Bone marrow (tissue), 2 donors: ENCODE data around the gene SNX9.
"Not testable (repeated sequence)": the region's sequence is repeated elsewhere in the genome, so short reads cannot be mapped to it uniquely, and the experiment has no call there.

ENCODE experiments used
- DNase-seq, 2 donors: peaks; one replicate each; lab custom pipeline; 2025; lab: John Stamatoyannopoulos, UW

Gene SNX9

GRCh38 chr6:157831424-157832249 lies 8.6 kb downstream of the SNX9 start:
- DNase-seq, result no peak

GRCh38 chr6:157832250-157832967 lies 9.4 kb downstream of the SNX9 start:
- no peak for DNase-seq

GRCh38 chr6:157834549-157834948 lies 11.5 kb downstream of the SNX9 start:
- no peak for DNase-seq

GRCh38 chr6:157838718-157839430 lies 15.8 kb downstream of the SNX9 start:
- DNase-seq, result no peak

GRCh38 chr6:157839606-157840005 lies 16.6 kb downstream of the SNX9 start:
- DNase-seq, result no peak

GRCh38 chr6:157840261-157840660 lies 17.2 kb downstream of the SNX9 start:
- no peak for DNase-seq

- DNase-seq, result no peak
These were observed 17.7 kb downstream of the SNX9 start for GRCh38 chr6:157840776-157841175.

GRCh38 chr6:157841211-157841840 lies 18.3 kb downstream of the SNX9 start:
- no peak for DNase-seq

- DNase-seq, result no peak
These were observed 19.2 kb downstream of the SNX9 start for GRCh38 chr6:157842212-157842611.

- not testable (repeated sequence) for DNase-seq
These were observed 21.1 kb downstream of the SNX9 start for GRCh38 chr6:157844196-157844595.

- DNase-seq, result no peak
These were observed 22.6 kb downstream of the SNX9 start for GRCh38 chr6:157845493-157846259.

- no peak for DNase-seq
These were observed 24.8 kb downstream of the SNX9 start for GRCh38 chr6:157847846-157848245.

- DNase-seq, result no peak
These were observed 25.6 kb downstream of the SNX9 start for GRCh38 chr6:157848693-157849092.

- DNase-seq, result no peak
These were observed 26.4 kb downstream of the SNX9 start for GRCh38 chr6:157849288-157850017.

- DNase-seq, result no peak
These were observed 27.0 kb downstream of the SNX9 start for GRCh38 chr6:157850030-157850429.

- DNase-seq, result no peak
These were observed 30.2 kb downstream of the SNX9 start for GRCh38 chr6:157853018-157853805.

GRCh38 chr6:157853902-157854502 lies 31.0 kb downstream of the SNX9 start:
- DNase-seq, result no peak

- no peak for DNase-seq
These were observed 32.3 kb downstream of the SNX9 start for GRCh38 chr6:157855325-157855724.

GRCh38 chr6:157855804-157856203 lies 32.8 kb downstream of the SNX9 start:
- DNase-seq, result not testable (repeated sequence)
